Stimulated activated naive B cell treated with anti-CD40 and anti-IgM and Interleukin-4, amounts not matched to agents 10 μg/mL and 1 μg/mL and 100 μg/mL, for 72 hours (primary cell): ENCODE results near the gene KRTAP27-1.

Experiments used
- ATAC-seq, 2 donors: fragments of 150-1000 bp; cut with Tn5 transposase; replicated peaks; 2 replicates each; pipeline ENCODE4 v1.10.0; 2021; ENCODE audit warnings: moderate library complexity in 1 of 2
- DNase-seq: peaks from one replicate; pipeline ENCODE4 v3.0.0; 2021
- H3K27ac Mint-ChIP-seq: one replicate; pipeline ENCODE4 v1.8.0; 2022; ENCODE audit warnings: mild to moderate bottlenecking, mixed read lengths
- H3K27me3 Mint-ChIP-seq, 2 donors: one replicate each; pipeline ENCODE4 v1.8.0; 2022; ENCODE audit warnings: mixed read lengths in 2 of 2
- H3K36me3 Mint-ChIP-seq, 2 donors: one replicate each; pipeline ENCODE4 v1.8.0; 2022; ENCODE audit warnings: mixed read lengths in 2 of 2, mild to moderate bottlenecking in 1 of 2
- H3K4me1 Mint-ChIP-seq, 2 donors: one replicate each; pipeline ENCODE4 v1.8.0; 2022; ENCODE audit warnings: mixed read lengths in 2 of 2, mild to moderate bottlenecking in 1 of 2
- H3K4me3 Mint-ChIP-seq, 2 donors: one replicate each; pipeline ENCODE4 v1.8.0; 2022; ENCODE audit warnings: mild to moderate bottlenecking in 2 of 2, mixed read lengths in 2 of 2, moderate library complexity in 1 of 2
- H3K9me3 Mint-ChIP-seq, 2 donors: one replicate each; pipeline ENCODE4 v1.8.0; 2022; ENCODE audit warnings: mixed read lengths in 2 of 2, mild to moderate bottlenecking in 1 of 2

Gene KRTAP27-1, protein sequence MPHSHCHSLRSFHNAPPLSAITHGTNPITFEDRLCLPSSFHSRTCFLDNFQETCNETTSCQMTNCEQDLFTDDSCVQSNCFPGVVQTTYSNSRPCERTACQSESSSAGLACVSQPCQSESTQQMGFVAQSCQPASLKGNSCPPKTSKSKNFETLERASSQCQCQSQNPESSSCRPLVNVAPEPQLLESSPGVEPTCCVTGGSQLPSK

DNA sequence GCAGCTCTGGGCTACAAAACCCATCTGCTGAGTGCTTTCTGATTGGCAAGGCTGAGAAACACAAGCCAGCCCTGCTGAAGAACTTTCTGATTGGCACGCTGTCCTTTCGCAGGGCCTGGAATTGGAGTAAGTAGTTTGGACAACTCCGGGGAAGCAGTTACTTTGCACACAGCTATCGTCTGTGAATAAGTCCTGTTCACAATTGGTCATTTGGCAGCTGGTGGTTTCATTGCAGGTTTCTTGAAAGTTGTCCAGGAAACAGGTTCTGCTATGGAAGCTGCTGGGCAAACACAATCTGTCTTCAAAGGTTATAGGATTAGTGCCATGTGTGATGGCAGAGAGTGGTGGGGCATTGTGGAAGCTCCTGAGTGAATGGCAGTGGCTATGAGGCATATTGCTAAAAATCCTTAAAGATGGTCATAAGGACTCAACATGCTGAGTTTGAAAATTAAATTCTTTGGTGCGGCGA lies at the start of gene KRTAP27-1:
TSS of gene KRTAP27-1 (minus strand) at position 419 of the 469 bp plus-strand sequence. CDS start at position 393, 26 bp downstream.
- Mint-ChIP-seq H3K4me3 (no peak within 1 kb of the TSS), H3K36me3 (no peaks in the 10 kb centered on the region), H3K9me3 (no peaks in the 10 kb centered on the region), H3K4me1 (no peaks in the 10 kb centered on the region), H3K27me3 (no peaks in the 10 kb centered on the region), H3K27ac (no peak within 1 kb of the TSS)
- DNase-seq (no peak), ATAC-seq (no peak)

DNA sequence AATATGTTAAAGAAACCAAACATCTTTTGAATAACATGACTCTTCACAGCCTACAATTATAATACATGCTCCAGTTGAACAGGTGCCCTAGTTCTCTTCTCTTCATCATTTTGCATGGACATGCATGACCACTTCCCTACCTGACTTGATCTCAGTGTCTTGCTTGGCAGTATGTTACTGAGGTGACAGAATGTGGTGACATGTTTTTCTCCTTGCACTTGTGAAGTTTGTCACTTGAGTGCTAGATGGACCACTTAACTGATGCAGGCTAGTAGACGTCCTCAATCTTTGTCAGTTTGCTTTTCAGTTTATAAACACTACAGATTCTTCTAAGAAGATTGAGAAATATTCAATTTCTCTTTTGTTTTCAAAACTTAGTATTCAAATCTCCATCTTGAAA lies 44.7 kb upstream of the KRTAP27-1 start:
- Mint-ChIP-seq H3K36me3 (no peaks in the 10 kb centered on the region), H3K9me3 (no peaks in the 10 kb centered on the region), H3K4me3 (no peak overlapping the region), H3K27ac (no peak overlapping the region), H3K4me1 (no peaks in the 10 kb centered on the region), H3K27me3 (no peaks in the 10 kb centered on the region)
- DNase-seq (no peak), ATAC-seq (no peak)

DNA sequence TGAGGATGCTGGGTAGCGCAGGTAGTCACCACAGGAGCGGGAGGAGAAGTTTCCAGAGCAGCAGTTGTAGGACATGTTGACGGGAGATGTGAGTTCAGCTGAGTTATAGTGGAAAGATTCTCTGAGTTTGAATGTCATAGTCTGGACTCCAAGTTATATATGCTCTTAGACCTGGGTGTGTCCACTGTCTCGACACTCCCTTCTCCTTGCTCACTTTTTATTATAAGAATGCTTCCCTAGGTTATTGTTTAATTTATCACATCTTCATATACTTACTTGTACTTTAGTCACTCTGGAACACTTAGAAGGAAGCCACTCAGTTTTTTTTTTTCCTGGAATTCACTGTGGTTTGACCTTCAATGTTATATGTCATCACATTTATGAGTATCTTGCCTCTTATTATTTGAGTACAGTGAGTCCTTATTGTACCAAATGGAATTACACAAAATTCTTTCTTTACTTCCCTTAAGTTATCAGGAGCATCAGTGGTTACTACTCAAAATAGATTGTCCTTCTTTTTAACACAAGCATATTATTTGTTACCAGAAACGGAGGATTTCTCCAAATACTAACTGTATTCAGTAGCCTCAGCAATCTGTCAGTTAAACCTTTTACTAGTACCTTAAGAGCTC lies 34.8 kb upstream of the KRTAP27-1 start, which contains the start of gene KRTAP13-2:
TSS of gene KRTAP13-2 (minus strand) at position 133 of the 632 bp plus-strand sequence. CDS start at position 75, 58 bp downstream.
- Mint-ChIP-seq H3K27ac (no peak within 1 kb of the TSS), H3K4me3 (no peak within 1 kb of the TSS), H3K27me3 (no peaks in the 10 kb centered on the region), H3K4me1 (no peaks in the 10 kb centered on the region), H3K36me3 (no peaks in the 10 kb centered on the region), H3K9me3 (peaks cover 2 to 7% of the 10 kb centered on the region in 2 donors)
- no peak for DNase-seq
- no peak for ATAC-seq

DNA sequence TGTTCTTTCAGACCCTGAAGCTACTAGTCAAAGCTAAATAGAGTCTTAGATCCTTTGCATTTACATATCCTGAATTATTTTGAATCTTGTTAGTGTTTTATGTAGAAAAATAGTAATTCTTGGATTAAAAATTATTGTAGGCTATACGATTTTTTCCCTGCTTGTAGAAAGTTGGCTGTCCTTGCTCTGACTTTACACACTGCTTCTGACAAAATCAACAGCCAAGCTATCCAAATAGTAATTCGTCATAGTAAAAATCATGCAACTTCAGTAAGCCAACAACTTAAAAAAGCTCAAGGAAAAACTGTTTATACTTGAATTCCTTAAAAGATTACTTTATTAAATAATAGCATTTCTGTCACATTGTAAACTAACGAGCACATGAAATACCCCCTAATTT lies 18.4 kb upstream of the KRTAP27-1 start:
- no peak for DNase-seq
- no peaks in the 10 kb centered on the region for H3K27me3 Mint-ChIP-seq

DNA sequence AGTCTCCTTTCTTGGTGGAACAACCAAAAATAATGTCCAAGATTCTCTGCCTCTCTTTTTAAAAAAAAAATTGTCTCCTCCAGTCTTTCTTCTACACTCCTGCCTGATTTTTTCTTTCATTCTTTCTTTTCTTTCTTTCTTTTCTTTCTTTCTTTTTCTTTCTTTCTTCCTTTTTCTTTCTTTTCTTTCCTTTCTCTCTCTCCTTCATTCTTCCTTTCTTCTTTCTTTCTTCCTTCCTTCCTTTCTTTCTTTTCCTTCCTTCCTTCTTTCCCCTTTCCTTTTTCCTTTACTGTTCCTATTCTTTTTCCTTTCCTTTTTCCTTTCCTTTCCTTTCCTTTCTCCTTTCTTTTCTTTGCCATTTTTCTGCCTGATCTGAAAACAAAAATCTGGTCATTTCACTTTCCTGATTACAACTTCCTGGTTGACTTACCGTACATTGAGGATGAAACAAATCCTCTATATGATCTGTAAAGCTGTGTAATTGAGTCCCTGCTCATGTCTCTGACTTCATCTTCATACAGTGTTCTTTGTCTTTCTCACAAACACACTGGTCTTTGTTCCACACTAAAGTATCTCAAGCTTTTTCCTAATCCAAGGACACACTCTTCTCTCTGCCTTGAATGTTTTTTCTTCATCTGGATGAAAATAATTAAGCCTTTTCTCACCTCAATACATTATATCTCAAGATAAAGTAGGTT lies 17.0 kb upstream of the KRTAP27-1 start:
- H3K4me1 Mint-ChIP-seq, result no peaks in the 10 kb centered on the region

More for the DNA sequence above, 18.4 kb upstream of the KRTAP27-1 start:
- Mint-ChIP-seq H3K4me1 (no peaks in the 10 kb centered on the region), H3K9me3 (peaks cover 3 to 7% of the 10 kb centered on the region in 2 donors), H3K27ac (no peak overlapping the region), H3K36me3 (no peaks in the 10 kb centered on the region), H3K4me3 (no peak overlapping the region)
- no peak for ATAC-seq

DNA sequence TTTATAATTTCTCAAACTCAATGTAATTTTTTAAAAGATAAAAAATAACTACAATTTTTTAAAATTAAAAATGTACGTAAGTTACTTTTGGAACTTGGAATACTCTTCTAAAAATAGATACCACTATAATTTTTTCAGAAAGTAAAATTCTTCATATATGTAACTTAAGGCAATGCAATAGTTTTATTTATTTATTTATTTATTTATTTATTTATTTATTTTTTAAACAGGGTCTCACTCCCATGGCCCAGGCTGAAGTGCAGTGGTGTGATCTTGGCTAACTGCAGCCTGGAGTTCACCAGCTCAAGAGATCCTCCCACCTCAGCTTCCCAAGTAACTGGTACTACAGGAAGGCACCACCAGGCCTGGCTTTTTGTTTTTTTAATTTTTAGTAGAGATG lies 14.0 kb upstream of the KRTAP27-1 start:
- Mint-ChIP-seq H3K4me3 (no peak overlapping the region), H3K27ac (no peak overlapping the region)
- no peak for ATAC-seq

More for the DNA sequence above, 17.0 kb upstream of the KRTAP27-1 start:
- no peak overlapping the region for H3K27ac Mint-ChIP-seq
- H3K4me3 Mint-ChIP-seq, result no peak overlapping the region
- peaks cover 3 to 7% of the 10 kb centered on the region in 2 donors for H3K9me3 Mint-ChIP-seq
- H3K27me3 Mint-ChIP-seq, result no peaks in the 10 kb centered on the region
- H3K36me3 Mint-ChIP-seq, result no peaks in the 10 kb centered on the region
- no peak for DNase-seq
- no peak for ATAC-seq

DNA sequence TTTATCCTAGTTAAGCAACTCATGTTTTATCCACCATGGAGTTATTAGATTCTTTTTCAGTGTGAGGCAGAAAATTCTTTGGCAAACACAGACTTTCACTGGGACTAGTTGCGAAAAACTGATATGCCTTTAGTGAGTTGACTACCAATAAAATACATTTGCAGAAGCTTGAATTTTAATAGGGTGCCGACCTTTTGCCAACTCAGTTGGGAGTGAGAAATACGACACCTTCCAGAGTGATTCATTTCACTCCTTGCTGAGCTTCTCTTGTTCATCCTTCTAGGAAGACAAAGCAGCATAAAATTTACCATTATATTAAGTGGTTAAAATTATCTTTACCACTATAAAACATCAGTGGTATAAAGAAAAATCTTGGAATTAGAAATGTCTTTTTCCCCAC lies 12.1 kb upstream of the KRTAP27-1 start:
- Mint-ChIP-seq H3K27me3 (no peaks in the 10 kb centered on the region), H3K4me3 (no peak overlapping the region), H3K9me3 (peaks cover 2 to 3% of the 10 kb centered on the region in 2 donors), H3K36me3 (no peaks in the 10 kb centered on the region), H3K4me1 (no peaks in the 10 kb centered on the region), H3K27ac (no peak overlapping the region)
- no peak for ATAC-seq
- no peak for DNase-seq

More for the DNA sequence above, 14.0 kb upstream of the KRTAP27-1 start:
- Mint-ChIP-seq H3K4me1 (no peaks in the 10 kb centered on the region), H3K27me3 (no peaks in the 10 kb centered on the region), H3K9me3 (peaks cover 3 to 7% of the 10 kb centered on the region in 2 donors), H3K36me3 (no peaks in the 10 kb centered on the region)
- DNase-seq, result no peak

DNA sequence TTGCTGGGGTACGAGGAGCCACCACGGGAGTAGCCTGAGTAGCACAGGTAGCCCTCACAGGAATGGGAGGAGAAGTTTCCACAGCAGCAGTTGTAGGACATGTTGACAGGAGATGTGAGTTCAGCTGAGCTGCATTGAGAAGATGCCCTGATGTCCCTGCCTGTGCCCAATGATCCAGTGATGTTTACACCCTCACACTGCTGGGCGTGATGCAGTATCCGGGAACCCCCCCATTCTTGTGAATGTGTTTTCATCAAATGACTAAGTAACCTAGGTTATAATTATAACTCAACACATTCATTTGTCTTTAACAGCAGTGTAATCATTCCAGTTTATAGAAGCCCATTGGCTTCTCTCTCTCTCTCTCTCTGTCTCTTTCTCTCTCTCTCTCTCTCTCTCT lies 11.0 kb upstream of the KRTAP27-1 start, which contains the start of gene KRTAP23-1:
TSS of gene KRTAP23-1 (minus strand) at position 101 of the 400 bp plus-strand sequence. CDS start at position 101, 0 bp downstream.
- H3K27me3 Mint-ChIP-seq, result no peaks in the 10 kb centered on the region
- peak in 1 of 2 donors; percentile 21 for ATAC-seq
- no peak within 1 kb of the TSS for H3K4me3 Mint-ChIP-seq
- peaks cover 0 to 3% of the 10 kb centered on the region in 2 donors for H3K9me3 Mint-ChIP-seq
- no peak for DNase-seq
- no peaks in the 10 kb centered on the region for H3K4me1 Mint-ChIP-seq
- H3K36me3 Mint-ChIP-seq, result no peaks in the 10 kb centered on the region
- H3K27ac Mint-ChIP-seq, result no peak within 1 kb of the TSS

DNA sequence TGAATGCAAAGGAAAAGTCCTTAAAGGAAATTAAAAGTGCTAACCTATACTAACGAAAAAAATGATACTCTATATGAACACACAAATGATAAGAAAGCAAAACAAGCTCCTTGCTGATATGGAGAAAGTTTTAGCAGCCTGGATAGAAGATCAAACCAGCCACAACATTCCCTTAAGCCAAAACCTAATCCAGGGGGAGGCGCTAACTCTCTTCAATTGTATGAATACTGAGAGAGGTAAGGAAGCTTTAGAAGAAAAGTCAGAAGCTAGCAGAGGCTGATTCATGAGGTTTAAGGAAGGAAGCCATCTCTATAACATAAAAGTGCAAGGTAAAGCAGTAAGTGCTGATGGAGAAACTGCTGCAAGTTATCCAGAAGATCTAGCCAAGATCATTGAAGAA lies 7.5 kb upstream of the KRTAP27-1 start:
- Mint-ChIP-seq H3K4me3 (no peak overlapping the region), H3K27me3 (no peaks in the 10 kb centered on the region), H3K4me1 (no peaks in the 10 kb centered on the region), H3K36me3 (no peaks in the 10 kb centered on the region), H3K27ac (no peak overlapping the region), H3K9me3 (no peaks in the 10 kb centered on the region)
- ATAC-seq, result no peak
- DNase-seq, result no peak

DNA sequence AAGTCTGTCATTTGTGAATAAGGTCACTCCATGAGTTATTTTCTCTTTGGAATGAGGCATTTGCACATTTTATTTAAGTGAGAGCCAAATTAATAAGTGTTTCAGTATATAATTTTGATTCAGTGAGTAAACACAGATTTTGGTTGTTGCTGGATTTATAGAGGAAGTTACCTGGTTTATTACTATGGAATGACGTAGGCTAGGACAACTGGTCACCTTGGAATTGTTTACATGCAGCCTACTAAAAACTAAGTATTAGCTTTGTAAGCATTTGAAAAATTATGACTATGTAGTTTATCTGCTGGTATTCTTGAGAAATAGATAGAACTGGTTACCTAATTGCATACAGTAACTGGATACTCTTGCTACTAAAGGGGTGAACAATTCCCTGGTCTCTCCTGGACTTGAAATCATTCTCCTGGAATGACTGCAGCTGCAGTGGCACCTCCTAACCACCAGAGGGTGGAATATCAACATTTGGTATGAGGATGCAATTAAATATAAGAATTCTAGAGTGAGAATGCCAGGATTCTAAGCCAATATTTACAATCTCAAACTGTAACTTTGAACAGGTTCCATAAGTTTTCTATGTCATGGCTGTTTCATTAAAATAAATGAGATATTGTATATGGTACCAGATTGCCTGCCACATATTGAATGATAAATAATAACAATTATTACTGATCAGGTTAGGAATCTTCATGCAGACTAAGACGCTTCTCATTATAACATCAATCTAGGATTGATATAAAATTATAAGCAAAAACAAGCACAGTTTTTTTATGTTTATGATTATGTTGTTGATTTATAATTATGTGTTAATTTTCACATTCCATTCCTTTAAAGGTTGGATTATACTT lies 3.5 kb upstream of the KRTAP27-1 start:
- DNase-seq, result no peak
- no peak overlapping the region for H3K4me3 Mint-ChIP-seq
- no peak for ATAC-seq
- H3K9me3 Mint-ChIP-seq, result no peaks in the 10 kb centered on the region
- H3K4me1 Mint-ChIP-seq, result no peaks in the 10 kb centered on the region
- no peak overlapping the region for H3K27ac Mint-ChIP-seq
- no peaks in the 10 kb centered on the region for H3K27me3 Mint-ChIP-seq
- no peaks in the 10 kb centered on the region for H3K36me3 Mint-ChIP-seq

DNA sequence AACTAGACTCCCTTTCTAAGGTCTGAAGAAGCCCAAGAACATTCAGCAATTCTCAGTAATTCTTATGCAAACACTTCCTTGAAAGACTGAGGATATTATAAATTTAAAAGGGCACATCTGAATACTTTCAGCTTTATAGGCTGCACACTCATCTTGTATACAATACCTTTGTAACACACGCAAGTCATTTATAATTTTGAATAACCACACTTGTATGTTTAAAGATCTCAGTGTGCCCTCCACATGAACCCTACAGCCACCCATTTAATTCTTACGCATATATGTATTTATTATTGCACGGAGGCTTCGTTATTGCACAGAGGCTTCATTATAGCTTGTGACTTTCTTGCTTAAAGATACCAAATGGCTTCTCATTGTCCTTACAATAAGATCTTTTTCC lies 1.2 kb upstream of the KRTAP27-1 start:
- Mint-ChIP-seq H3K27me3 (no peaks in the 10 kb centered on the region), H3K4me3 (no peak overlapping the region), H3K36me3 (no peaks in the 10 kb centered on the region), H3K27ac (no peak overlapping the region), H3K9me3 (no peaks in the 10 kb centered on the region), H3K4me1 (no peaks in the 10 kb centered on the region)
- ATAC-seq (no peak), DNase-seq (no peak)

DNA sequence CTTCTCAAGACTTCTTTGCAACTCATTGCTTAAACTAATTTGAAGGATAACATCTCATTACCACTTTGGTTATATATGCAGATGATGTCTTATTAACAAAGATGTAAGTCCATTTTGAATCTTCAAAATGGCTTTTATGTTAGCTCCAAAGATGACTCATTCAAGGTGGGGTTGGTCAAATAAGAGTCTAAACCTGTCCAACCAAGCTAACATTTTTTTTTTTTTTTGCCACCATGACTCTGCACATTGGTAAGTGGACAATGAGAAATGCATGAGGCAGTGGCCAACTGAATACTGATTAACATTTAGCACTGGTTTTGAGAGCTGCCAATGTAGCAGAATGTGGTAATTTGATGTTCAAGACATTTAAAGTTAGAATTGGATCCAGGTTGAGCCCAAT lies 278 bp upstream of the KRTAP27-1 start:
- no peaks in the 10 kb centered on the region for H3K9me3 Mint-ChIP-seq
- ATAC-seq (no peak), DNase-seq (no peak)
- no peak overlapping the region for H3K4me3 Mint-ChIP-seq
- H3K27me3 Mint-ChIP-seq, result no peaks in the 10 kb centered on the region
- no peak overlapping the region for H3K27ac Mint-ChIP-seq
- no peaks in the 10 kb centered on the region for H3K4me1 Mint-ChIP-seq
- no peaks in the 10 kb centered on the region for H3K36me3 Mint-ChIP-seq

DNA sequence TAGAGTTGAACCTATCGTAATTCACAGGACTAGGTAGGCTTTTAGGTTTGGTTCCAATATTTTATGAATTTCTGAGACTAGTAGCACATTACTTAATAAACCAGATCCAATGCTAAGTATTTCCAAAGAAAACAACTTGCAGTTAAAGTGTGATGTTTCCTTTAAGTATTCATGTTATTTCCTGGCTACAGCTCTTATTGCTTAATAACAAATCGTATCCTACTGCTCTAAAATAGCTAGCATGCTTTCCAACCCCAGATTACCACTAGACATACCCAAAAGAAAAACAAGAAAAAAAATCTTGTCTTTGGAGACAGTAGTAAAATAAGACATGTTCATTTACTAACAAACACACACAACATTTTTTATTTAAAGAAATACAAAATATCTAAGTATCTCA lies 898 bp downstream of the KRTAP27-1 start:
- Mint-ChIP-seq H3K27ac (no peak overlapping the region), H3K4me3 (no peak overlapping the region), H3K4me1 (no peaks in the 10 kb centered on the region), H3K36me3 (no peaks in the 10 kb centered on the region), H3K27me3 (no peaks in the 10 kb centered on the region), H3K9me3 (no peaks in the 10 kb centered on the region)
- ATAC-seq (no peak), DNase-seq (no peak)

DNA sequence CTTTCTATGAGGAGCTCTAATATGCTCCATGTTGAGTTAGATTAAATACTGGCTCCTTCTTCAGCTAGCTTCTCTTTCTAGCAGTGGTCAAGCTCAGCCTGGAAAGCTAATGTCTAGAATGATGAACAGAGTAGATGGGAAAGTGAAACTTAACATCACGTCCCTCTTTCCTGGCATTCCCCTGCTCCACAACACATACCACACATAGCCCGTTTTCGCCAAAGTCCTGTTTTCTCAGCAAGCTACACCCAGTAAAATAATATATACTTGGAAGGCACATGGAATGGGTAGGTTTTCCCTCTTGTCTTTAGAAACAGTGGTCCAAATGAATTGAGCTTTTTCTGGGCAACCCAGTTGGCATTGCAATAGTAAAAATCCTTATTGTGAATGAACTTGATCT lies 3.8 kb downstream of the KRTAP27-1 start:
- no peaks in the 10 kb centered on the region for H3K9me3 Mint-ChIP-seq
- H3K4me1 Mint-ChIP-seq, result no peaks in the 10 kb centered on the region
- no peak overlapping the region for H3K4me3 Mint-ChIP-seq

More for the DNA sequence above, 3.8 kb downstream of the KRTAP27-1 start:
- H3K27me3 Mint-ChIP-seq, result no peaks in the 10 kb centered on the region
- no peak overlapping the region for H3K27ac Mint-ChIP-seq
- DNase-seq (no peak), ATAC-seq (no peak)
- H3K36me3 Mint-ChIP-seq, result no peaks in the 10 kb centered on the region
